ENCODE results near the gene FECH.
"Not testable (repeated sequence)": the region's sequence is repeated elsewhere in the genome, so short reads cannot be mapped to it uniquely, and the experiment has no call there.

FECH gene, protein sequence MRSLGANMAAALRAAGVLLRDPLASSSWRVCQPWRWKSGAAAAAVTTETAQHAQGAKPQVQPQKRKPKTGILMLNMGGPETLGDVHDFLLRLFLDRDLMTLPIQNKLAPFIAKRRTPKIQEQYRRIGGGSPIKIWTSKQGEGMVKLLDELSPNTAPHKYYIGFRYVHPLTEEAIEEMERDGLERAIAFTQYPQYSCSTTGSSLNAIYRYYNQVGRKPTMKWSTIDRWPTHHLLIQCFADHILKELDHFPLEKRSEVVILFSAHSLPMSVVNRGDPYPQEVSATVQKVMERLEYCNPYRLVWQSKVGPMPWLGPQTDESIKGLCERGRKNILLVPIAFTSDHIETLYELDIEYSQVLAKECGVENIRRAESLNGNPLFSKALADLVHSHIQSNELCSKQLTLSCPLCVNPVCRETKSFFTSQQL

GRCh38 chr18:57586251-57587049, at the start of gene FECH:
TSS of gene FECH (minus strand) at chr18:57586702. CDS start at chr18:57586620, 82 bp downstream.
- peak; percentile 79 for DNase-seq

GRCh38 chr18:57635003-57635822, 48.7 kb upstream of the FECH start:
- DNase-seq: no peak

GRCh38 chr18:57631697-57632096, 45.2 kb upstream of the FECH start:
- DNase-seq: no peak

- no peak for DNase-seq
Observed at GRCh38 chr18:57630754-57631595, 44.5 kb upstream of the FECH start.

- DNase-seq: peak; percentile 95
Observed at GRCh38 chr18:57630002-57630753, 43.7 kb upstream of the FECH start.

DNA sequence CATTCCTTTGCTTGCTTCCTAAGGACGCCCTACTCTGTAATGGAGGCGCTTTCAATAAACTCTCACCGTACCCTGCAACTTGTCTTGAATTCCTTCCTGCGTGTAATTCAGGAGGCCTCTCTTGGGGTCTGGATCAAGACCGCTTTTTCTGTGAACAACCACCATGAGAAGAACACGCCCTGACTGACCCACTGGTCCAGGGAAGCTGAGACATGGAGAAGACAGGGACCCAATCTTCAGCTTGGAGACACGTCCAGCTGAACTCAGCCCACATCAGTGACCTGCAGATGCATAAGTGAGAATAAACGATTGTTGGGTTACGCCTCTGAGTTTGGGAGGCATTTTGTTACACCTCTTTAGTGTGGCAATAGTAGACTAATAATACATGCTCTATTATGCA, 42.9 kb upstream of the FECH start:
- no peak for DNase-seq

DNA sequence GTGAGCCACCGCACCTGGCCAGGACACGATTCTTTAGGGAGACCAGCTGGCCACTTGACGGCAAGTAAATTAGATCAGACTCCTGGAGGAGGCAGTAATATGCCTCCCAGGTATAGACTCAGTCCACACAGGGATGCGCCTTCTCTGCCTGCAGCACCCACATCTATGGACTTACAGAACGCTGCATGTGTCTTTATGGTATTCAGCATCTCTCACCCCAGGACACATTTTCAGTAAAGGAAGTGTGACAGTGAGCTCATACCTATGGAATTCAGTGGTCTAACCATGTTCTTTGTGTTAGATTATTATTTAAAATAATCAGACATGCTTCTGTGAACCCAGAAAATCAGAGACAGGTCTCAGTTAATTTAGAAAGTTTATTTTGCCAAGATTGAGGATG, 41.0 kb upstream of the FECH start:
- no peak for DNase-seq

DNA sequence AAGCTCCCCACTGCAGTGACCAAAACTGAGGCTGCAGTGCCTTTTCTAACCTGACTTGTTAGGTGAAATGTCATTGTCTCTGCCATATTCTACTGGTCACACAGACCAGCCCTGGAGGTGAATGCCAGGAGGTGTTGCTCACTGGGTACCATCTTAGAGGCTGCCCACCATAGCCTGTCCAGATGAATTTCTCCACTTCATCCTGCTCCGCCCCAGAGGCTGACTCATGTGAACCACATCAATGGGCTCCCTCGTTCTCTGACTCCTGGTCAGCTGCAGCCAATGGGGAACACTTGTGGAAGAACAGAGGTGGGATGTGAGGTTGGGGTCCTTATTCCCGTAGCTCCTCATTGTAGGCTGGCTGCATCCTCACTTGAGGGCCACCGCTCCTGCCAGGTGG, 38.5 kb upstream of the FECH start:
- no peak for DNase-seq

DNA sequence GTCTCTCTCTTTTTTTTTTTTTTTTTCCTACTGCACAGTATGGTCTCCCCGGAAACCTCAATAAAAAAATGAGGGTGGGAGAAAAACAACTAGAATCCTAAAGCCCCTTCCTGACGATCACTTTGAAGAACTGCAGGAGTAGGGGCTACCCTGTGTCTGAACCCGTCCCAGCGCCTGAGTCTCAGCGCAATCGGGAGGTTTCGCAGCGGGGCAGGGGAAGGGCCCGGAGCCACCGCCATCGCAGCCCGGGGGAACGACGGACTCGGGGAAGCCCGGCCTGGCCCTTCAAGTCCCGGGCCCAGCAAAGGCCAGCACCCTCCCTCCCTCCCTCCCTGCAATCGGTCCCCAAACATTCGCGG, 34.7 kb upstream of the FECH start:
- DNase-seq: no peak

- DNase-seq: no peak
Observed at GRCh38 chr18:57619876-57620275, 33.4 kb upstream of the FECH start.

GRCh38 chr18:57618910-57619309, 32.4 kb upstream of the FECH start:
- no peak for DNase-seq

- peak; percentile 71 for DNase-seq
Observed at GRCh38 chr18:57603871-57604270, 17.4 kb upstream of the FECH start.

GRCh38 chr18:57595347-57595746, 8.8 kb upstream of the FECH start:
- no peak for DNase-seq

- DNase-seq: not testable (repeated sequence)
Observed at GRCh38 chr18:57592716-57593115, 6.2 kb upstream of the FECH start.

DNA sequence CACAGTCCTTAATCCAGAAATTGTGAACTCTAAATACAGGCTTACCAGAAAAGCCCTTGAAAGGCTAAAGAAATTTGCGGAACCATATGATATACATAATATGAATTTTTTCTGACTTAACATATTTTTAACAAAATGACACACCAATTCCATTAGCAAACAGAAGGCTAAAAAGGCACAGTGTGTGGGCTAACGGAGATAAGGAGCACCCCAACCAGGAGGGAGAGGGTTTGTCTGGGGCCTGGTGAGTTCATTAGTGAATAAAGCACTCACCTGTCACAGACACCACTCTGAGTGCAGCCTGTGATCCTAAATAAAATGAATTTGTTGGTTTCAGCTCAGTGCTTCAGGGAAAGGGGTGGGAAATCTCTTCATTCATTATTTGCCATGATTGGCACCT, 2.7 kb upstream of the FECH start:
- DNase-seq: peak; percentile 86

GRCh38 chr18:57587098-57587661, 678 bp upstream of the FECH start:
- no peak for DNase-seq

- DNase-seq: no peak
Observed at GRCh38 chr18:57585855-57586250, 649 bp downstream of the FECH start.

DNA sequence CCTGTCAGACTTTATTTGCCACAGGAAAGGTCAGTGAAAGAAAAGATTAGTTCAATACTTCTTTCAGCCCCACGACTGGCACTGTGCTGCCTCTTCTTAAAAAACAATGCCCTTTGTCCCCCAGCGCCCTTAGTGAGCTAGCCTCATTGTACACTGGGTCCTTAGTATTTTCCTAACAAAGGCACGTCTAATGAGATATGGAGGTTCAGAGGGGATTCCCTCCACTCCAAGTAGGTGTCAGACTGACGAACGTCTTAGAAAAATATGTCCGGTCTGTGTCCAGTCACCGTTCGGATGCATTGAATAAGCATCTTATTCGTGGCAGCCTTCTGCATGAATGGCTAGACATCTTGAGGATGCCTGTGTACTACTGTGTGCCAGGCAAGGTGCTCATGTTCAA, 1.1 kb downstream of the FECH start:
- DNase-seq: peak; percentile 27

DNA sequence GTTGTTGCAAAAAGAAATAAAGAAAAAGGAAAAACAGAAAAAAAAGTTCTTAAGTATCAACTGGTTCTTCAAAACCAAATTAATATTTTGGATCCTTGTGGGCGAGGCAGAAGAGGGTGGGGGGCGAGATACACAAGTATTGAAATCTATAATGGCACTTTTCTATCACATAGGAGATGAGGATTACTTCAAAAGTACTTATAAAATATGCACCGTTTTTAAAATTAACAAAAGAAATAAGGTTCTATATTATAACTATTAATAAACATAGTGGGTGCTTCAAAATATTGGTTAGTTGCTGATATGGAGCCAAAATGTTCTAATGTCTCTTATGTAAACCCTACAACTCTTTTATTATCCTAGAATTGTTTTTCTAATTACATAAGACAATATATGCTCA, 2.1 kb downstream of the FECH start:
- DNase-seq: no peak

GRCh38 chr18:57583297-57583835, 3.1 kb downstream of the FECH start:
- peak; percentile 99 for DNase-seq
